Spleen (tissue), 11 donors: ENCODE measurements around the gene RETREG2. TPM values are rescaled to one million over a fixed set of nuclear protein-coding genes. Genes with fewer than 3 reads are reported as not detected.

Source experiments
- DNase-seq: peaks from one replicate; pipeline ENCODE4 v3.0.0-alpha.2; 2020
- H3K27ac ChIP-seq, 8 donors: fragments of 200-600 bp; sonication (generic) in 7 of 8; 1 replicate in 4 of 8; 2 replicates in 4 of 8; pipeline versions ENCODE4 v1.5.0 to v1.8.0; 2016 to 2021; ENCODE audit warnings: inconsistent platforms in 4 of 8, mild to moderate bottlenecking in 4 of 8, moderate library complexity in 1 of 8
- H3K27me3 ChIP-seq, 7 donors: fragments of 200-600 bp; sonication (generic) in 6 of 7; replicated peaks in 1 of 7; 1 replicate in 4 of 7; 2 replicates in 3 of 7; pipeline versions ENCODE4 v1.5.0 to v1.8.0; 2016 to 2021; ENCODE audit warnings: inconsistent platforms in 3 of 7, mild to moderate bottlenecking in 1 of 7
- H3K36me3 ChIP-seq, 6 donors: fragments of 200-600 bp; sonication (generic) in 5 of 6; 1 replicate in 4 of 6; 2 replicates in 2 of 6; pipeline versions ENCODE4 v1.5.0 to v1.8.0; 2016 to 2021; ENCODE audit warnings: inconsistent platforms in 2 of 6
- H3K4me1 ChIP-seq, 6 donors: fragments of 200-600 bp; sonication (generic) in 5 of 6; 1 replicate in 3 of 6; 2 replicates in 3 of 6; pipeline versions ENCODE4 v1.5.0 to v1.8.0; 2016 to 2021; ENCODE audit warnings: inconsistent platforms in 3 of 6
- H3K4me3 ChIP-seq, 8 donors: fragments of 200-600 bp; sonication (generic) in 7 of 8; 1 replicate in 4 of 8; 2 replicates in 4 of 8; pipeline versions ENCODE4 v1.5.0 to v1.8.0; 2016 to 2021; ENCODE audit warnings: inconsistent platforms in 4 of 8, mild to moderate bottlenecking in 4 of 8, moderate library complexity in 2 of 8
- H3K9me3 ChIP-seq, 8 donors: fragments of 200-600 bp; sonication (generic) in 7 of 8; 1 replicate in 4 of 8; 2 replicates in 4 of 8; pipeline versions ENCODE4 v1.5.0 to v1.8.0; 2016 to 2021; ENCODE audit warnings: inconsistent platforms in 4 of 8
- CTCF ChIP-seq, 11 experiments: fragments of 200-600 bp in 7 of 11; fragments of 450-650 bp in 4 of 11; sonication (generic) in 4 of 11; IDR thresholded peaks in 8 of 11; conservative IDR thresholded peaks in 3 of 11; 1 replicate in 7 of 11; 2 replicates in 4 of 11; pipeline versions ENCODE4 v1.4.0 to v1.8.0; 2016 to 2021; ENCODE audit warnings: antibody characterized with exemption in 11 of 11, inconsistent platforms in 4 of 11, mild to moderate bottlenecking in 1 of 11
- POLR2A ChIP-seq, 3 donors: fragments of 450-650 bp; IDR thresholded peaks; one replicate each; pipeline ENCODE4 v1.5.1; 2017; ENCODE audit warnings: antibody characterized with exemption in 3 of 3, mild to moderate bottlenecking in 1 of 3
- POLR2AphosphoS5 ChIP-seq, 3 donors: sonication (generic); formaldehyde crosslinking; IDR thresholded peaks; one replicate each; pipeline ENCODE4 v1.5.1; 2017; ENCODE audit warnings: antibody characterized with exemption in 3 of 3
- WGBS, 5 donors: extraction: QIAGEN DNeasy Blood & Tissue Kit in 3 of 5; methylation state at CpG; one replicate each; pipeline versions ENCODE4 v1.1.5 to v1.1.7; 2013 to 2018; 5-methylcytosine and 5-hydroxymethylcytosine counted together
- intact Hi-C: fragments of 100-400 bp; cut with DNase I; formaldehyde crosslinking; loops from one replicate; pipeline ENCODE4 v1.15.0; 2023; ENCODE audit warnings: low total_unique reads
- polyA plus RNA-seq, 3 donors: library from polyadenylated mRNA; stranded (reverse); fragments of 200-250 nt; gene quantifications; one replicate each; pipeline ENCODE4 v1.2.1, GENCODE V29; 2013
- total RNA-seq, 7 donors: library from RNA; depleted of rRNA in 3 of 7; stranded (reverse); fragments of >200 nt in 3 of 7; fragmentation: NEBNext Ultra II Directional in 4 of 7; extraction: Animal tissue kit (Norgen Biotek cat#: 25700) in 4 of 7; gene quantifications; one replicate each; pipeline versions ENCODE4 v1.1.0 to v1.2.1, GENCODE V29; 2016 to 2021
- donor health status: healthy with polysubstance abuse.
- donor health status: DM: no; HTN: no; CAD: no; lungs with moderate emphysema.
- donor health status: DM: no; HTN: no; CAD: no.
- donor health status: Bipolar disorder and iron deficiency.
- donor health status: healthy.
- donor health status: DM: no; HTN: no; CAD: no.
- donor health status: DM: yes; HTN: yes; CAD: no.

RETREG2 gene
- total and polyA plus RNA-seq, 10 donors = 30.0 to 101 (median 71.4) TPM

- intact Hi-C loops = loop anchor here (5.0 kb wide), 1 partner anchor 37 kb away; the partner anchor contains the start of gene SLC23A3
- Histone ChIP-seq H3K4me3 (no peak overlapping the region), H3K4me1 (peaks cover 7 to 72% (median 35%) of the 10 kb centered on the region in 6 donors), H3K27ac (peak overlapping the region in 3 of 8 donors; percentile 8 to 96 (median 69)), H3K9me3 (no peaks in the 10 kb centered on the region), H3K36me3 (peaks cover 0 to 64% (median 15%) of the 10 kb centered on the region in 6 donors), H3K27me3 (no peaks in the 10 kb centered on the region)
- peak; percentile 76 for DNase-seq
- WGBS, 5 donors = 44 to 66% (median 50%) methylated on average over 18 of the region's 18 CpGs
- peak in 1 of 3 donors; percentile 44 for TF ChIP-seq POLR2AphosphoS5 (IDR thresholded peaks at IDR 0.05)
- TF ChIP-seq POLR2A (IDR thresholded peaks at IDR 0.05) = no peak
- TF ChIP-seq CTCF (IDR thresholded peaks at IDR 0.05 in 8 of 11, conservative IDR thresholded peaks at IDR 0.05 in 3 of 11) = no peak
Measured at GRCh38 chr2:219209236-219210195, 31.4 kb downstream of the RETREG2 start.

GRCh38 chr2:219210196-219210885 is 32.3 kb downstream of the RETREG2 start:
- 90 to 96% (median 94%) methylated on average over 24 of the region's 24 CpGs for WGBS, 5 donors
- no peak for TF ChIP-seq POLR2A (IDR thresholded peaks at IDR 0.05)
- peak in 1 of 3 donors; percentile 50 for TF ChIP-seq POLR2AphosphoS5 (IDR thresholded peaks at IDR 0.05)
- peak; percentile 67 for DNase-seq
- Histone ChIP-seq H3K27ac (peak overlapping the region in 3 of 8 donors; percentile 67 to 96 (median 69)), H3K27me3 (no peaks in the 10 kb centered on the region), H3K4me3 (no peak overlapping the region), H3K9me3 (no peaks in the 10 kb centered on the region), H3K36me3 (peaks cover 0 to 72% (median 15%) of the 10 kb centered on the region in 6 donors), H3K4me1 (peaks cover 7 to 72% (median 35%) of the 10 kb centered on the region in 6 donors)
- intact Hi-C loops = no loop called here

DNA sequence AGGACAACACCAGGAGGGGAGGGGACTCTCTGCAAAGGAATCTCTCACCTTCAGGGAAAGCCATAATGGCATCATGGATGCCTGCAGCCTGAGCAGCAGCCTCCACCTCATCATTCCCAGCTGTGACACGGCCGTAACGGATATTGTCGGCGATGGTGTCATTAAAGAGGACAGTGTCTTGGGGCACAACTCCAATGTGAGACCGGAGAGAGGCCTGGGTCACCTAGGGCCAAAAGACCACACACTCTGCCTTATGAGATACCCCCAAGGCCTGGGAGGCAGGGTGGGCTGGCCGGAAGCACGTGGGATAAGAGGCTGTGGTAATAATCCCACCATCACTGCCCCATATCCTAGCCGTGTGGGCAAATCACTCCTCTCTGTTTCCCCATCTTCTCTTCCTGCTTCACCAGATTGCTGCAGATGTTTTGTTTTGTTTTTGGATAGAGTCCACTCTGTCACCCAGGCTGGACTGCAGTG is 32.8 kb downstream of the RETREG2 start:
- Histone ChIP-seq H3K27me3 (no peaks in the 10 kb centered on the region), H3K4me3 (no peak overlapping the region), H3K27ac (peak overlapping the region in 6 of 8 donors; percentile 24 to 96 (median 66)), H3K9me3 (no peaks in the 10 kb centered on the region), H3K4me1 (peaks cover 7 to 66% (median 33%) of the 10 kb centered on the region in 6 donors), H3K36me3 (peaks cover 0 to 78% (median 15%) of the 10 kb centered on the region in 6 donors)
- no peak for DNase-seq
- 82 to 90% (median 85%) methylated on average over 9 of the region's 9 CpGs for WGBS, 5 donors
- no peak for TF ChIP-seq POLR2A (IDR thresholded peaks at IDR 0.05)
- intact Hi-C loops = no loop called here

DNA sequence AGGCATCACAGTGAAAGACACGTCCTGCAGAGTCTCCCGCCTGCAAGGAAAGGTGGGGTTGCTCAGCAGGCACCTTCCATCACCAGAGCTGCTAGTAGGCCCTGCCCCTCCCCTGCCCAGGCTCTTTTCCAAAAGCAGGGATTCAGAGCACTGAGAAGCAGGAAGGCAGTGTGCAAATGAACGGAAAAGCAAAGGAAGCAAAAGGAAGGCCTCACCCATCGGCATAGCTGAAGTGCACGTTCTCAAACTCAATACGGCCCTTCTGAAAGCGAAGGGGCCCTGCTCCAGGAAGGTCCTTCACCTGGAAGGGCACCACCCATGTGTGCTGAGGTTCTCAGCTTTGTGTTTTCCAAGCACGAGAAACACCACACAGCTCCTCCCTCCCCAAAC is 34.9 kb downstream of the RETREG2 start:
- peaks cover 0 to 77% (median 15%) of the 10 kb centered on the region in 6 donors for H3K36me3 ChIP-seq
- no peak overlapping the region for H3K4me3 ChIP-seq
- H3K9me3 ChIP-seq = no peaks in the 10 kb centered on the region
- WGBS, 5 donors = 82 to 91% (median 86%) methylated on average over 8 of the region's 8 CpGs
- peak overlapping the region in 3 of 8 donors; percentile 39 to 54 (median 42) for H3K27ac ChIP-seq
- no peak for TF ChIP-seq POLR2A (IDR thresholded peaks at IDR 0.05)
- TF ChIP-seq CTCF (IDR thresholded peaks at IDR 0.05 in 8 of 11, conservative IDR thresholded peaks at IDR 0.05 in 3 of 11) = no peak
- TF ChIP-seq POLR2AphosphoS5 (IDR thresholded peaks at IDR 0.05) = no peak
- H3K4me1 ChIP-seq = peaks cover 9 to 69% (median 28%) of the 10 kb centered on the region in 6 donors
- H3K27me3 ChIP-seq = no peaks in the 10 kb centered on the region
- DNase-seq = no peak
- intact Hi-C loops = no loop called here
